Stomach (tissue), 4 donors: ENCODE data around the gene NECTIN3.

Experiments used
- POLR2A ChIP-seq, 4 donors: fragments of 450-650 bp; IDR thresholded peaks; one replicate each; pipeline ENCODE4 v1.6.1; 2016; ENCODE audit warnings: antibody characterized with exemption in 4 of 4, control low read depth in 2 of 4, mild to moderate bottlenecking in 1 of 4, moderate library complexity in 1 of 4
- POLR2AphosphoS5 ChIP-seq, 3 donors: sonication (generic); formaldehyde crosslinking; IDR thresholded peaks; one replicate each; pipeline ENCODE4 v1.6.1; 2016; ENCODE audit warnings: antibody characterized with exemption in 3 of 3
- TF ChIP-seq, protein P1 (sequence below), 7 experiments: fragments of 450-650 bp in 4 of 7; fragments of 200-600 bp in 3 of 7; sonication (generic) in 3 of 7; IDR thresholded peaks; one replicate each; pipeline ENCODE4 v1.5.1; 2016 to 2019; ENCODE audit warnings: antibody characterized with exemption in 7 of 7, control low read depth in 2 of 7, mild to moderate bottlenecking in 1 of 7

DNA sequence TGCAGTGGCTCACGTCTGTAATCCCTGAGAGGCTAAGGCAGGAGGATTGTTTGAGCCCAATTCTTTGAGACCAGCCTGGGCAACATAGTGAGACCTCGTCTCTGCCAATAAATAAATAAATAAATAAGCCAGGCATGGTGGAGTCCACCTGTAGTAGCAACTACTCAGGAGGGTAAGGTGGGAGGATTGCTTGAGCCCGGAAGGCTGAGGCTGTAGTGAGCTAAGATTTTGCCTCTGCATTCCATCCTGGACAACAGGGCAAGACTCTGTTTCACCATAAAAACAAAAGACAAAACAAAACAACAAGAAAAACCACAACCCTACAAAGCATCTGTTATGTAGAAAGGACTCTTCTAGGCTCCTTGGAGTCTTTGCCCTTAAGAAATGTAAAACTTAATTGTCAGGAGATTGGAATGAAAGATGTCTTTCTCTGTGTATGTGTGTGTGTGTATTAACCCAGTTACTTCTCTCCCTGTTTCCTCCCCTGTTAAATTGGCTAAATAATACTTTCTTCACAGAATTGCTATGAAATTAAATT is 9.5 kb downstream of the NECTIN3 start:
- TF ChIP-seq POLR2A (IDR thresholded peaks at IDR 0.05) (no peak), POLR2AphosphoS5 (IDR thresholded peaks at IDR 0.05) (no peak)
- TF ChIP-seq, protein P1, sequence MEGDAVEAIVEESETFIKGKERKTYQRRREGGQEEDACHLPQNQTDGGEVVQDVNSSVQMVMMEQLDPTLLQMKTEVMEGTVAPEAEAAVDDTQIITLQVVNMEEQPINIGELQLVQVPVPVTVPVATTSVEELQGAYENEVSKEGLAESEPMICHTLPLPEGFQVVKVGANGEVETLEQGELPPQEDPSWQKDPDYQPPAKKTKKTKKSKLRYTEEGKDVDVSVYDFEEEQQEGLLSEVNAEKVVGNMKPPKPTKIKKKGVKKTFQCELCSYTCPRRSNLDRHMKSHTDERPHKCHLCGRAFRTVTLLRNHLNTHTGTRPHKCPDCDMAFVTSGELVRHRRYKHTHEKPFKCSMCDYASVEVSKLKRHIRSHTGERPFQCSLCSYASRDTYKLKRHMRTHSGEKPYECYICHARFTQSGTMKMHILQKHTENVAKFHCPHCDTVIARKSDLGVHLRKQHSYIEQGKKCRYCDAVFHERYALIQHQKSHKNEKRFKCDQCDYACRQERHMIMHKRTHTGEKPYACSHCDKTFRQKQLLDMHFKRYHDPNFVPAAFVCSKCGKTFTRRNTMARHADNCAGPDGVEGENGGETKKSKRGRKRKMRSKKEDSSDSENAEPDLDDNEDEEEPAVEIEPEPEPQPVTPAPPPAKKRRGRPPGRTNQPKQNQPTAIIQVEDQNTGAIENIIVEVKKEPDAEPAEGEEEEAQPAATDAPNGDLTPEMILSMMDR (IDR thresholded peaks at IDR 0.05): no peak
